ENCODE measurements around the gene SPATA6L.

SPATA6L gene, protein sequence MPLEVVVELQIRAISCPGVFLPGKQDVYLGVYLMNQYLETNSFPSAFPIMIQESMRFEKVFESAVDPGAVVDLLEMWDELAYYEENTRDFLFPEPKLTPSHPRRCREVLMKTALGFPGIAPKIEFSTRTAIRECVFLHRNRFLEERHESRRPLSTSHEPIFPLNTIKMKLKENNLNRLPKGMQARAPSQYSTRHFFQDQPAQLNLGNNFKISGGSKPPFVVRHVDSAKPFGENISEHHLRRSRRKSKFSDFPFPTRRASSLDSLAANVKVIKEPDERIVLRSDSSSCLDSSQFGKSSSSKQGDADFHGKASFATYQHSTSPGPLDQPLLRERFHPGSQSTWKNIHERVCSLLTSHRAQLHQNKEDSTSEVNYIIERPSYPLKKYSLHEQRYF

DNA sequence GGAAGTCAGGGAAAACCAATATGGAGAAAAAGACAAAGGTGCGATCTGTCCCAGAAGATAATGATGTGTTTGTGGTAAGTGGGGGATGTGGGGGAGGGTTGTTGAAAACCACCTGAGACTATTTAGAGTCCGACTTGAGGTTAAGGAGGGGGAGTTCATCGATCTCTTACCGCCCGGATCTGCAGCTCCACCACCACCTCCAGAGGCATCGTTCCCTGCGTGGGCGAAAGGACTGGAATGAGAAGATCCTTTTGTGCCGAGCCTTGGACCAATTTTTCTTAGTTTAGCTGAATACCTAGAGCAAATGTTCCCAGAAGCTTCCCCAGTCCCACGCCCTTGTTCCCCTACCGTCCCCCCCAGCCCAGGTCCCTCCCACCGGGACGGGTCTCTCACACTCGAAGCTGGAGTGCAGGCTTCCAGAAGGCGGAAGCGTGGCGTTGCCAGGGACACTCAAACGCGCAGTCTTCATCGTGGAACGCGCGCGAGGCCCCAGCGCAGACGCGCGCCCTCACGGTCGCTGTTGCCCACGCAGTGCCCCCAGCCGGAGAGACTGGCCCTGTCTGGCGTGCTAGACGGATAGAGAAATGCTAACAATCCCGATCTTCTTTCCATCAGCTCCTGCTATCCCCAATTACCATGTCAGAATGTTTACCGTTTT is at the start of gene SPATA6L:
SPATA6L (minus strand) TSS at position 439 of the 658 bp plus-strand sequence; CDS start at position 209, 230 bp downstream.
- no peaks in the 10 kb centered on the region for H3K9me3 Mint-ChIP-seq

DNA sequence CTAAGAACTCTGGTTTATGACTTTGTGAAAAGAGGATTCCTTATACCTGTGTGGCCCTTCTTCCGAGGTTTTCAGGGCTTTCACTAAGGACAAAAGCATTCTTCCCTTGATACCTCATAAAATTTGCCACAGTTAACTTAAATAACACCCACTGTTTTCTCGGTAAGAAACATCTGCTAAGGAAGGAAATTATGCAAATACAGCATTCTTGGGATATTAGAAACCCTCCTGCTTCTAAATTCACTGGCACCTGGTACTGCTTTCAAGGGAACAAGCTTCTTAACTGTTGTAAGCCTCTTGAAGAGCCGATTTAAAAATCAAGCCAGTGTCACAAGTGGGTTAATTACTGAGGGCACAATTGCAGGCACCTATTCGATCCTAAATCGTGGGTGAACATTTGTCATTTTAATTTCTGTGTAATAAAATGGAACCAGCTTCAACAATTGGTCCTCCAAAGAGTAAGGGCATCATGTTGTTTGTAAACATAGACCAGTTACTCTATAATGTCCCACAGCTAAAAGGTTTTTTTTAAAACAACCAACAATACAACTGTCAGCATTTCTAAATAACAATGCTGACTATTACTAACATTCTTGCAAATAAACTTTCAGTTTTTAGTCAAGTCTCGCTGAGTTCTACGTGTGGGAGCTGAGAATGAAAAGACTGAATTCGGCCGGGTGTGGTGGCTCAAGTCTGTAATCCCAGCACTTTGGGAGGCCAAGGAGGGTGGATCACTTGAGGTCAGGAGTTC is 48.2 kb upstream of the SPATA6L start:
- H3K27ac Mint-ChIP-seq, result no peak overlapping the region
- peaks cover 2% of the 10 kb centered on the region for H3K4me1 Mint-ChIP-seq
- DNase-seq, result no peak
- no peak overlapping the region for H3K4me3 Mint-ChIP-seq
- H3K9me3 Mint-ChIP-seq, result peaks cover 0 to 6% of the 10 kb centered on the region in 2 donors
- no peaks in the 10 kb centered on the region for H3K27me3 Mint-ChIP-seq
- ATAC-seq, result no peak

More for the DNA sequence above, at the start of gene SPATA6L:
- H3K27ac Mint-ChIP-seq, result peak within 1 kb of the TSS; percentile 64 to 77
- H3K27me3 Mint-ChIP-seq, result no peaks in the 10 kb centered on the region
- DNase-seq (peak; percentile 27 to 37), ATAC-seq (peak; percentile 46)
- H3K4me3 Mint-ChIP-seq, result peak within 1 kb of the TSS; percentile 86 to 89
- H3K4me1 Mint-ChIP-seq, result peaks cover 84% of the 10 kb centered on the region

DNA sequence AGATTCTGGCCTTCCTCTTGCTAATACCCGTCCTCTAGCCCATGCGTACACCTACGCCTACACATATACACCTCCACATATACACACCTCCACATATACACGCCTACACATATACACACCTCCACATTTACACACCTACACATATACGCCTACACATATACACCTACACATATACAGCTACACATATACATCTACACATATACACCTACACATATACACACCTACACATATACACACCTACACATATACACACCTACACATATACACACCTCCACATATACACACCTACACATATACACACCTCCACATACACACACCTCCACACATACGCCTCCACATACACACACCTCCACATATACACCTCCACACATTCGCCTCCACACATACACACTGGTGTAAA is 47.6 kb upstream of the SPATA6L start:
- H3K4me1 Mint-ChIP-seq, result peaks cover 5% of the 10 kb centered on the region
- no peak overlapping the region for H3K27ac Mint-ChIP-seq
- H3K27me3 Mint-ChIP-seq, result no peaks in the 10 kb centered on the region
- ATAC-seq (peak; percentile 45), DNase-seq (no peak)
- H3K9me3 Mint-ChIP-seq, result peaks cover 0 to 6% of the 10 kb centered on the region in 2 donors
- H3K4me3 Mint-ChIP-seq, result no peak overlapping the region

DNA sequence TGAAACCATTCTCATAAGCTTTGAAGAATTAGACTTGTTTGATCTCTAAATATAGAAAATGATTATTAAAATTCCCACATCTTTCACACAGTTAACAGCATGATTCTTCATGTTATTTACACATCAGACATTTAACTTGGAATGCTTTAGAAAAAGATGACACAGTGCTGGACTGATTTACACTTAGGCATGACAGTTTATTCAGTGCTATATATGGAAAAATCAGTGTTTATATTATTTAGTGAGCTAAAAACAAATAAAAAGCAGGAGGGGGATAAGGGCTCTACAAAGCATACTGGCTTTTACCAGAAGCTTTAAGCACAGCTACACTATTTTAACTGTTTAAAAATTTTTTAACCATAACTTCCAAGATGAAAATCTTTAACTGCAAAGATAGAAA is 43.1 kb upstream of the SPATA6L start:
- Mint-ChIP-seq H3K4me1 (peaks cover 18% of the 10 kb centered on the region), H3K9me3 (peaks cover 0 to 6% of the 10 kb centered on the region in 2 donors), H3K27ac (peak overlapping the region in 1 of 2 donors; percentile 83), H3K27me3 (no peaks in the 10 kb centered on the region), H3K4me3 (no peak overlapping the region)
- ATAC-seq, result no peak
- DNase-seq, result no peak

DNA sequence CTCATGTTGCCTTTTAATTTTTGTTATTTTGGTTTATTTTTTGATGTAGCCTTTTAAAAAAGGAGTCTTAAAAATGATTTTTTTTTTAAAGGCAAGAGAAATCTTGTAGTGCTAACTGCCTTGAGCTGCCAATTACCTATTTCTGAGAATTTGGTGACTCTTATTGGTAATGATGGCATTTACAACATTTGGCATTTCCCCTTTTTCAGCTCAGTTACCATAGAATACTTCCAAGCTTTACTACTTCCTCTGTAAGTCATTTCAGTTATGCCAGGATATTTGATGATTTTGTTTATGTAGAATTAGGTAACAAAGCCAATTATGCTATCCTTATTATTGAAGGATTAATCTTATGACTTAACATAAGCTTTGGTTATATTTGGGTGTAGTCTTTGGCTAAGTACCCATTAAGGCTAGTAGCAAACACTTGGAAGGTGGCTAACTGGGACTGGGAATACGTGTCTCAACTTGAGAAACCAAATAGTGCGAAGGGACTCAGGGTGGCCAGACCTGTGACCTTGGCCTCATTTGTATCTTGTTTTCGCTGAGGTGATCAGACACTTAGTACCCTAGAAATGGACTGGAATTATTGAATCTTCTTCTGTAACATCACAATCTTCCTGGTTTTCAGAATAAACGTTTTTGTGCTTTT is 40.8 kb upstream of the SPATA6L start:
- Mint-ChIP-seq H3K27ac (peak overlapping the region in 1 of 2 donors; percentile 40), H3K4me1 (peaks cover 18% of the 10 kb centered on the region), H3K4me3 (no peak overlapping the region), H3K27me3 (no peaks in the 10 kb centered on the region), H3K9me3 (no peaks in the 10 kb centered on the region)
- no peak for DNase-seq
- no peak for ATAC-seq

DNA sequence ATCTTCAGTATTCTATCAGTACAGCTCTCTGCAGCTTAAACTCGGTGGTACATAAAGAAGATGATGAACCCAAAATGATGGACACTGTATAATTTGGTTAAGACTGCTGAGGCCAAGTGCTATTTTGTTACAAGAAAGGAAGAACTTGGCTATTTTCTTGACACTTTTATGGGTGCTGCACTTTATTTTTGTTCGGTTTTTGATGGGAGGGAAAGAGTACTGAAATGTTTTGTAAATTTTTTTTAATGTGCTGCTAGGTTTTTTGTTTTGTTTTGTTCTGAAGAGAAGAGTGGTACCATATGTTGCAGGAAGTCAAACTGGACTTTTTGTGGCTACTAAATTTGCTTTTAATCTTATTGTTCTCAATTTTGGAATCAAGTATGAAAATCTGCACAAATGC is 39.7 kb upstream of the SPATA6L start:
- Mint-ChIP-seq H3K9me3 (no peaks in the 10 kb centered on the region), H3K27ac (no peak overlapping the region), H3K4me1 (peaks cover 24% of the 10 kb centered on the region), H3K27me3 (no peaks in the 10 kb centered on the region), H3K4me3 (no peak overlapping the region)
- ATAC-seq (no peak), DNase-seq (no peak)

DNA sequence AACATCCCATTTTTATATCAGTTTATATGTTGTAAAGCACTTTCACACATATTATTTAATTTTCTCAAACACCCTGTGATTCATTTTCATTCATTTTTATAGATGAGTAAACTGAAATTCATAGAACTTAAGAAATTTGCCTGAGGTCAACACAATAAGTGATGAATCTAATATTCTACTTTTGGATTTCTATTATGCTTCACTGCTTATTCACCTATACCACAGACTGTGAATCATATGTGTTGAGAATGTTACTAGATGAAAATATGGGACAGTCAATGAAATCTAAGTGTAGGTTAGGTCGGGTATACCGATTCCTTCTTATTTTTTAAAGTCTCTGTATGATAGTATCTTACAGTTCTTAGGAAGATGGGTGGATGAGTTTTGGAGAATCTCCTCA is 37.8 kb upstream of the SPATA6L start:
- H3K9me3 Mint-ChIP-seq, result no peaks in the 10 kb centered on the region
- ATAC-seq, result peak; percentile 52
- no peak overlapping the region for H3K27ac Mint-ChIP-seq
- no peak for DNase-seq
- H3K4me3 Mint-ChIP-seq, result no peak overlapping the region
- H3K27me3 Mint-ChIP-seq, result no peaks in the 10 kb centered on the region
- peaks cover 20% of the 10 kb centered on the region for H3K4me1 Mint-ChIP-seq

DNA sequence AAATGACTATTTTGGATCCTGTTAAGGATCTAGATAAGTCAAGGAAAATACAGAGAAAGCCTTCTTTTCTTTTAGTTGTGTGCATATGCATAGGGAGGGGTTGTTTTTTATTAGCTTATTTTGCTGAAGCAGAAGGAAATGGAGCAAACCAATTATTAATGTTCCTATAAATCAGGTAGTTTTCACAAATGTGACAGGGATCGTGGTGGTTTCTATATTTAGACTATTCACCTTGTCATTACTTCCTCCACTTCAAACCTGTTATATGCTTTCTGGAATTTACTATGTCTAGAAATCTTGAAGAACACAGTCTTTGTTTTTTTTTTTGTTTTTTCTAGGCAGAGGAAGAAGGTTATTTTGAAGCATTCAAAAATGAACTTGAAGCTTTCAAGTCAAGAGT is 35.2 kb upstream of the SPATA6L start:
- DNase-seq (no peak), ATAC-seq (no peak)
- H3K9me3 Mint-ChIP-seq, result no peaks in the 10 kb centered on the region
- H3K27me3 Mint-ChIP-seq, result no peaks in the 10 kb centered on the region
- H3K27ac Mint-ChIP-seq, result peak overlapping the region in 1 of 2 donors; percentile 39
- H3K4me1 Mint-ChIP-seq, result peaks cover 7% of the 10 kb centered on the region
- H3K4me3 Mint-ChIP-seq, result no peak overlapping the region

DNA sequence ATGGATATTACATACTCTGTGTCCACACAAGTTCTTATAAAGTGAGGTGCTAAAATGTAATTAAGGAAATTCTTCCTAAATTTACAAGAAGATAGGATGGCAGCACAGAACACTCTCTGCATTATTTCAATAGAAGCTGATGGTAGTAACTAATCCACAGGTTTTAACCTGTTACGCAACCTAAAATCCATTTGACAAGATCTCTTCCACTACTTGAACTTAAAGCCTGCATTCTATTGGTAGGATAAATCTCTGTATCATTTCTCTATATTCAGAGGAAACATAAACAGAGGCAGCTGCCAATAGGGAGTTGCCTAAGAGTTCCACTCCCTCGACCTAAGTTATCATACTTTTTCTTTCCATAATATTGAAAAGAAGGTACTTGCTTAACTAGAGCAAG is 34.7 kb upstream of the SPATA6L start:
- ATAC-seq (no peak), DNase-seq (no peak)
- H3K27ac Mint-ChIP-seq, result no peak overlapping the region
- peaks cover 12% of the 10 kb centered on the region for H3K4me1 Mint-ChIP-seq
- no peaks in the 10 kb centered on the region for H3K9me3 Mint-ChIP-seq
- H3K27me3 Mint-ChIP-seq, result no peaks in the 10 kb centered on the region
- H3K4me3 Mint-ChIP-seq, result no peak overlapping the region

DNA sequence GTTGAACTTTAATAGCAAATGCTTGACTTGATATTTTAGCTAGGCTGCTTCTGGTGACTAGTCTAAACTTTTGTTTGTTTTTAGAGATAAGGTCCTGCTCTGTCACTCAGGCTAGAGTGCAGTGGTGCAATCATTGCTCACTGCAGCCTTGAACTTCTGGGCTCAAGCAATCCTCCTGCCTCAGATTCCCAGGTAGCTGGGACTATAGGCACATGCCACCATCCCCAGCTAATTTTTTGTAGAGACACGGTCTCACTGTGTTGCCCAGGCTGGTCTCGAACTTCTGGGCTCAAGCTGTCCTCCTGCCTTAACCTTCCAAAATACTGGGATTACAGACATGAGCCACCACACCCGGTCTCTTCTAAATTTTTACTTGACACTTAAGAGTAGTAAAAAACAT is 33.8 kb upstream of the SPATA6L start:
- Mint-ChIP-seq H3K4me1 (peaks cover 16% of the 10 kb centered on the region), H3K9me3 (no peaks in the 10 kb centered on the region), H3K27ac (no peak overlapping the region), H3K27me3 (no peaks in the 10 kb centered on the region), H3K4me3 (no peak overlapping the region)
- ATAC-seq (no peak), DNase-seq (no peak)

DNA sequence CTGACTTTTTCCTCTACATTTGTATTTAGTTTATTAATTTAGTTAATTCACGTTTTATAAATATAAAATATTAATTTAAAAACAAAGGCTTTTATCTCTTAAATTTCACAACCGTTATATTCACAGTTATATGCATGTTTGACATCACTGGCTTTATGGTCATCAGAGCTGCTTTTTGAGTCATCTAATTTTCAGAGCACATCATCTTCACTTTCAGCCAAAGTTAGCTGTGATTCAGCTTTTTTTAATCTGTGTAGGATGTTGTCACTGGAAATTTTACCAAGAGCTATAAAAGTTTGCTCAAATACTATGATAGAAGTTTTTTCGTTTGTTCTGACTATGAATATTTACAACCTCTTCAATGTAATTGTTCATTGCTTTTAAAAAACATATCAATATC is 25.5 kb upstream of the SPATA6L start:
- H3K4me1 Mint-ChIP-seq, result peaks cover 45% of the 10 kb centered on the region
- H3K4me3 Mint-ChIP-seq, result no peak overlapping the region
- ATAC-seq (peak; percentile 77), DNase-seq (no peak)
- H3K27ac Mint-ChIP-seq, result no peak overlapping the region
- no peaks in the 10 kb centered on the region for H3K9me3 Mint-ChIP-seq
- H3K27me3 Mint-ChIP-seq, result no peaks in the 10 kb centered on the region

DNA sequence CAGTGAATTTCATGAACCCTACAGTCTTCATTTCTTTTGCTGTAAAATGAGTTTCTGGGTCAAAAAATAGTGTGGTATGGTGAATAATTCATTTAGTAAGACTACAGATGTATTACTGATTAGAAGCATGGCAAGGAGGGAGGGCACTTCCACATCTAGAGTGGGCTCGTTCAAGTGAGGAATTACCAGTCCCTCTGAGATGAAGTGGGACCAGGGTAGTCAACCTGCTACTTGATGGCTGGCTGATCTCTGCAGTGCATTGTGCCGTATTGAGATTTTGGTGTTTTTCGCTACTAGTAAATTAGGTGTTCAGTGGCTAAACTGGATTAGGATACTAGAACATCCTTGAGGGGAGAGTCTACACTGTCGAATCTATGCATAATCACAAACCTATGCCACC is 23.9 kb upstream of the SPATA6L start:
- no peak for DNase-seq
- Mint-ChIP-seq H3K9me3 (no peaks in the 10 kb centered on the region), H3K27ac (no peak overlapping the region), H3K4me1 (peaks cover 43% of the 10 kb centered on the region), H3K4me3 (no peak overlapping the region), H3K27me3 (no peaks in the 10 kb centered on the region)
- no peak for ATAC-seq

DNA sequence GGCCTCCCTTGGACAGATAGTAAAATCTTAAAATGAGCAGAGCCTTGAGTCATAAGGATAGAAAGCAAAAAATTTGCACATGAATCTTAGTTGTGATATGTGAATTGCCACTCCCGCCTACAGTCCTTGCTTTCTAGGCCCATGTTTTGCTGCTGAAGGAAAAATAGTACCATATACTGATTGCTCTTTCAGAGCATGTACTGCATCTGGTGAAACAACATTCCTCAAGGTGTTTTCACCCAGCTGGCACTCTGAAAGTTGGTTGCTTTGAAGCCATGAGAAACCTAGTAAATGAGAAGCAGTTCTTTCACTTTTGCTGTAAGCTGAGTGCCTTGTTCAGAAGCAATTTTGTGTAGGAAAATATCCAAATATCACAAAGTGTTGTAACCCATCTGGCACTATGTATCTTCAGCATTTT is 23.4 kb upstream of the SPATA6L start:
- Mint-ChIP-seq H3K27me3 (no peaks in the 10 kb centered on the region), H3K27ac (no peak overlapping the region), H3K9me3 (no peaks in the 10 kb centered on the region), H3K4me3 (peak overlapping the region in 1 of 2 donors; percentile 29), H3K4me1 (peaks cover 43% of the 10 kb centered on the region)
- no peak for DNase-seq
- peak; percentile 90 for ATAC-seq

DNA sequence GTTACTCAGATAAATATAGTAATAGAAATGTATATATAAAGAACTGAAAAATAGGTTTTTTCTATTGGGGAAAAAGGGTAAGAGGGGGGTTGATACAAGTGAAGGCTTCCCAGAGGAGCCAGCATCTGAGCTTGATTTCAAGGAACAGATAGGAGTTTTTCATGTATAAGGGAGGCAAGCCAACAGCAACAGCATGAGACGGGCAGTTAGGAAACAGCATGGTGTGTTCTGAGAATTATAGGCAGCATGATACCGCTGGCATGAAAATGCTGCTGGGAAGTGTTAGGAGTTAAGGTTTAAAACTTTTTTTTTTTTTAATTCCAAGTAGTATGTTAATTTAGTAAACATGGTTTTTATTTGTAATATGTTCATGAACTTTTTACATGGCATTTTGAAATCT is 22.7 kb upstream of the SPATA6L start:
- Mint-ChIP-seq H3K27me3 (no peaks in the 10 kb centered on the region), H3K4me1 (peaks cover 43% of the 10 kb centered on the region), H3K27ac (no peak overlapping the region), H3K9me3 (no peaks in the 10 kb centered on the region), H3K4me3 (peak overlapping the region in 1 of 2 donors; percentile 17)
- DNase-seq (no peak), ATAC-seq (no peak)

DNA sequence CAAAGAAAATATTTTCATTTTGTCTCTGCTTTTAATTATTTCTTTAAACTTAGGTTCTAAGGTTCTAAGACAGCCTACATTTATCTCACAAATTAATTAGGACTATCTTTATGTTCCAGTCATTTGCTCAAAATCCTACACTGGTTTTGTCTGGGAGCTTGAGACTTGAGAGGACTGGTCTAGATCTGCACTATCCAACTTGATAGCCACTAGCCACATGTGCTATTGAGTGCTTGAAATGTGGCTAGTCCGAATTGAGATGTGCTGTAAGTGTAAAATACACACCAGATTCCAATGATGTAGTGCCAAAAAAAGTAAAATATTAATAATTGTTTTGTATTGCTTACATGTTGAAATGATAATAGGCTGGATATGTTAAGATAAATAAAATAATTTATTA is 20.3 kb upstream of the SPATA6L start:
- peaks cover 44% of the 10 kb centered on the region for H3K4me1 Mint-ChIP-seq
- ATAC-seq (no peak), DNase-seq (no peak)
- no peak overlapping the region for H3K4me3 Mint-ChIP-seq
- no peaks in the 10 kb centered on the region for H3K9me3 Mint-ChIP-seq
- H3K27me3 Mint-ChIP-seq, result no peaks in the 10 kb centered on the region
- no peak overlapping the region for H3K27ac Mint-ChIP-seq

Measured in stimulated activated naive CD8-positive, alpha-beta T cell treated with anti-CD3 and anti-CD28 coated beads, Interleukin-15, amount 100 ng/mL, for 72 hours (primary cell).